ENCODE measurements around the gene UBP1. TPM values are rescaled to one million over a fixed set of nuclear protein-coding genes. Genes with fewer than 3 reads are reported as not detected.

Gene UBP1
- polyA plus RNA-seq, 1 of the 3 experiments (the other 2 are of a cell fraction): 45.5 TPM

DNA sequence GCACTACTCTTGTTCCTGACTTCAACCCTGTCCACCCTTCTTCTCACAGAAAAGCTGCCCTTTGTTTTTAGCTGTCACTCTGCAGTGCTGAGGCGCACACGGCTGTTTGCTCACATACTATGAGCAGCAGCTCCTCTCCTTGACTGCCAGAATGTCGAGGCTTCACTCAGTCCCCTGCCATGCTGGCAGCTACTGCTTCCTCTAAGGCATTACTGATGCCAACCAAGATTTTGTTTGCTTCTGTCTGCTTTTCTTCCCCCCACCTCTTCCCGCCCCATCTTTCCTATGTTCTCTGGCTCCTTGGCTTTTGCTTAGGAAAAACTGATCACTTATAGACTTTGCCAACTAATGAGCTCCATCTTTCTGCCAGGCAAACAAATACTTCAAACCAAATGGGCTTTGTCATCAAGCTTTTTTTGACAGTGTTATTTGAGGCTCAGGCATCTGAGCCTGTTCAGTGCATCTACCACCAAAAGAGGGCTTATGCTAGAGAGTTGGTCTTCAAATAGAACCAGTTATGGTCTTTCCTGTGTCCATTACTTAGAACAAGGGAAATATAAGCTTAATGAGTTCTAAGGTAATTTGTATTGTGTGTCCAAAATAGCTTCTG lies 81.9 kb downstream of the UBP1 start:
- no peak overlapping the region for H3K27ac ChIP-seq (ENCODE audit: low read depth in 2 of 2, low read length in 1 of 2)
- no peak overlapping the region for H2AFZ ChIP-seq (ENCODE audit: low read depth)
- H3K9me3 ChIP-seq: no peaks in the 10 kb centered on the region
- no peak overlapping the region for H3K9ac ChIP-seq
- TF ChIP-seq NFIC (IDR thresholded peaks at IDR 0.05; ENCODE audit: borderline replicate concordance): no peak
- no peak for TF ChIP-seq MEF2A (IDR thresholded peaks at IDR 0.05; ENCODE audit: borderline replicate concordance, low read depth)
- TF ChIP-seq FOXM1 (IDR thresholded peaks at IDR 0.05; ENCODE audit: low read depth): no peak
- TF ChIP-seq NRF1 (IDR thresholded peaks at IDR 0.05; ENCODE audit: low read depth, low read length): no peak
- TF ChIP-seq, protein P1, sequence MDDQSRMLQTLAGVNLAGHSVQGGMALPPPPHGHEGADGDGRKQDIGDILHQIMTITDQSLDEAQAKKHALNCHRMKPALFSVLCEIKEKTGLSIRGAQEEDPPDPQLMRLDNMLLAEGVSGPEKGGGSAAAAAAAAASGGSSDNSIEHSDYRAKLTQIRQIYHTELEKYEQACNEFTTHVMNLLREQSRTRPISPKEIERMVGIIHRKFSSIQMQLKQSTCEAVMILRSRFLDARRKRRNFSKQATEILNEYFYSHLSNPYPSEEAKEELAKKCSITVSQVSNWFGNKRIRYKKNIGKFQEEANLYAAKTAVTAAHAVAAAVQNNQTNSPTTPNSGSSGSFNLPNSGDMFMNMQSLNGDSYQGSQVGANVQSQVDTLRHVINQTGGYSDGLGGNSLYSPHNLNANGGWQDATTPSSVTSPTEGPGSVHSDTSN (IDR thresholded peaks at IDR 0.05): no peak
- TF ChIP-seq POLR2AphosphoS5 (IDR thresholded peaks at IDR 0.05; ENCODE audit: low read depth, low read length): no peak
- no peak for TF ChIP-seq ELF1 (IDR thresholded peaks at IDR 0.05)
- no peak for TF ChIP-seq RFX5 (IDR thresholded peaks at IDR 0.05; ENCODE audit: low read length)
- TF ChIP-seq, protein P2, sequence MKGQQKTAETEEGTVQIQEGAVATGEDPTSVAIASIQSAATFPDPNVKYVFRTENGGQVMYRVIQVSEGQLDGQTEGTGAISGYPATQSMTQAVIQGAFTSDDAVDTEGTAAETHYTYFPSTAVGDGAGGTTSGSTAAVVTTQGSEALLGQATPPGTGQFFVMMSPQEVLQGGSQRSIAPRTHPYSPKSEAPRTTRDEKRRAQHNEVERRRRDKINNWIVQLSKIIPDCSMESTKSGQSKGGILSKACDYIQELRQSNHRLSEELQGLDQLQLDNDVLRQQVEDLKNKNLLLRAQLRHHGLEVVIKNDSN (IDR thresholded peaks at IDR 0.05; ENCODE audit: borderline replicate concordance, low read depth): no peak
- TF ChIP-seq MXI1 (IDR thresholded peaks at IDR 0.05; ENCODE audit: low read depth, low read length): no peak
- no peak for TF ChIP-seq USF2 (IDR thresholded peaks at IDR 0.05; ENCODE audit: borderline replicate concordance, low read depth, low read length)
- TF ChIP-seq IRF3 (IDR thresholded peaks at IDR 0.05; ENCODE audit: low read depth, low read length): no peak
- no peak for TF ChIP-seq SMC3 (IDR thresholded peaks at IDR 0.05; ENCODE audit: low read depth, low read length)
- TF ChIP-seq JUND (IDR thresholded peaks at IDR 0.05): no peak
- no peaks in the 10 kb centered on the region for H4K20me1 ChIP-seq (ENCODE audit: insufficient read depth)
- ChIA-PET CTCF (interaction anchor here (1.6 to 8.1 kb wide), 2 partner anchors 14 to 227 kb away, joined by 6 to 56 read pairs; no protein-coding TSS in a partner anchor), POLR2A (no interaction called here)
- no peak overlapping the region for H3K4me3 ChIP-seq (ENCODE audit: low read depth in 2 of 2, low read length in 1 of 2)
- peaks cover 0 to 6% of the 10 kb centered on the region in 2 experiments for H3K36me3 ChIP-seq (replicated peaks in 1 of 2; ENCODE audit: control insufficient read depth in 1 of 2, insufficient read depth in 2 of 2, low read length in 1 of 2)
- H3K4me2 ChIP-seq: no peak overlapping the region
- H3K9me2 ChIP-seq: no peaks in the 10 kb centered on the region
- H3K79me2 ChIP-seq (ENCODE audit: insufficient read depth): peaks cover 5% of the 10 kb centered on the region
- peaks cover 16% of the 10 kb centered on the region for H3F3A ChIP-seq (replicated peaks; ENCODE audit: insufficient read depth)
- peaks cover 0 to 12% of the 10 kb centered on the region in 2 experiments; a peak in 1 of 4 replicates for H3K4me1 ChIP-seq (ENCODE audit: control insufficient read depth in 1 of 2, insufficient read depth in 2 of 2, low read depth in 1 of 2, low read length in 1 of 2)
- DNase-seq: no peak
- 83% methylated on average over 4 of the region's 4 CpGs for WGBS (ENCODE audit: low lambda C conversion rate)
- no peaks in the 10 kb centered on the region for H3K27me3 ChIP-seq (ENCODE audit: insufficient read depth)

DNA sequence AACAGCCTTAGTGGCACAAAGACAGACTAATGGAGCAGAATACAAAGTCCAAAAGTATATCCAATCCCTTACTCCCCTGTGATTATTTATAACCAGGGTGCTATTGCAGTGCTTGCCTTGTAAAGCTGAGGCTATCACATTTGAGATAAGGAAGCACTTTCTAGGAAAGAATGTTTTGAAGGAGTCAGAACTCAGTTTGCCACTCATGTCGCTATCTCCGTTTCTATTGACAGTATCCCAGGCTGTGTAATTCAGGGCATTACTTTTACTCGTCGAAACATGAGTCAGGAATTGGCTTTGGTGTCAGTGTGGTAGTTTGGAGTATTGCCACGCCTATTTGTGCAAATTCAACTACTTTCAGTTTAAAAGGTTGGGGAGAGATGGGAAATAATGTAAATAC lies 84.6 kb downstream of the UBP1 start:
- Histone ChIP-seq H4K20me1 (ENCODE audit: insufficient read depth) (no peaks in the 10 kb centered on the region), H3K36me3 (replicated peaks in 1 of 2; ENCODE audit: control insufficient read depth in 1 of 2, insufficient read depth in 2 of 2, low read length in 1 of 2) (peaks cover 0 to under 1% of the 10 kb centered on the region in 2 experiments), H3K4me1 (ENCODE audit: control insufficient read depth in 1 of 2, insufficient read depth in 2 of 2, low read depth in 1 of 2, low read length in 1 of 2) (0 out of 4 replicates have a peak, but pooled peaks cover 0 to 6% of the 10 kb centered on the region in 2 experiments), H3F3A (replicated peaks; ENCODE audit: insufficient read depth) (peaks cover 9% of the 10 kb centered on the region), H3K9ac (no peak overlapping the region), H2AFZ (ENCODE audit: low read depth) (no peak overlapping the region), H3K4me3 (ENCODE audit: low read depth in 2 of 2, low read length in 1 of 2) (no peak overlapping the region), H3K4me2 (no peak overlapping the region), H3K79me2 (ENCODE audit: insufficient read depth) (peaks cover 5% of the 10 kb centered on the region), H3K9me2 (no peaks in the 10 kb centered on the region), H3K27me3 (ENCODE audit: insufficient read depth) (no peaks in the 10 kb centered on the region), H3K27ac (ENCODE audit: low read depth in 2 of 2, low read length in 1 of 2) (no peak overlapping the region), H3K9me3 (no peaks in the 10 kb centered on the region)
- ChIA-PET POLR2A (no interaction called here), CTCF (interaction anchor here (1.3 to 1.8 kb wide), 2 partner anchors 11 to 17 kb away, joined by 5 to 7 read pairs; no protein-coding TSS in a partner anchor)
- no peak for DNase-seq
- no peak for TF ChIP-seq RXRA (IDR thresholded peaks at IDR 0.05; ENCODE audit: borderline replicate concordance, low read depth)
- no peak for TF ChIP-seq FOSL2 (IDR thresholded peaks at IDR 0.05; ENCODE audit: borderline replicate concordance, low read depth)
- TF ChIP-seq USF2 (IDR thresholded peaks at IDR 0.05; ENCODE audit: borderline replicate concordance, low read depth, low read length): no peak
- no peak for TF ChIP-seq SMC3 (IDR thresholded peaks at IDR 0.05; ENCODE audit: low read depth, low read length)
- TF ChIP-seq ELF1 (IDR thresholded peaks at IDR 0.05): no peak
- TF ChIP-seq SIN3A (IDR thresholded peaks at IDR 0.05; ENCODE audit: borderline replicate concordance, low read depth, low read length): no peak
- no peak for TF ChIP-seq YY1 (IDR thresholded peaks at IDR 0.05; ENCODE audit: low read depth)
- TF ChIP-seq EZH2phosphoT487 (IDR thresholded peaks at IDR 0.05; ENCODE audit: borderline replicate concordance, low read depth): no peak
- TF ChIP-seq POLR2AphosphoS5 (IDR thresholded peaks at IDR 0.05; ENCODE audit: low read depth, low read length): no peak
- WGBS (ENCODE audit: low lambda C conversion rate): 77% methylated on average over 5 of the region's 5 CpGs
